ENCODE measurements around the gene XIRP1.

DNA sequence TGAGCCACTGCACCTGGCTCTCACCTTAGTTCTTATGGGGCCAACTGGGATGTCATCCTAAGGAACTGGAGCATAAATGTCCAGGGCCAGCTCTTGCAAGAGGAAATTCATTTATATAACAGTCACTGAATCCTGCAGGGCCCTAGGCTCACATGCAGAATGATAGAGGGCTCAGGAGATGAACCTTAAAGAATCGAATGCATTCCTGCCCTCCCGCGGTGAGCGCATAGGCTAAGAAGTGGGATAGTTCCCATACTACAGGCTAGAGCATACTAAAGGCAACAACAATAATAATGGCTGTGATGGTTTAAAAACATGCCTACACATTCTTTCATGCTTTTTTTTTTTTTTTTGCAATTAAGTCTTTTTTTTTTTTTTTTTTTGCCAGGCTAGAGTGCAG is 21.9 kb downstream of the XIRP1 start:
- TF ChIP-seq, protein P1, sequence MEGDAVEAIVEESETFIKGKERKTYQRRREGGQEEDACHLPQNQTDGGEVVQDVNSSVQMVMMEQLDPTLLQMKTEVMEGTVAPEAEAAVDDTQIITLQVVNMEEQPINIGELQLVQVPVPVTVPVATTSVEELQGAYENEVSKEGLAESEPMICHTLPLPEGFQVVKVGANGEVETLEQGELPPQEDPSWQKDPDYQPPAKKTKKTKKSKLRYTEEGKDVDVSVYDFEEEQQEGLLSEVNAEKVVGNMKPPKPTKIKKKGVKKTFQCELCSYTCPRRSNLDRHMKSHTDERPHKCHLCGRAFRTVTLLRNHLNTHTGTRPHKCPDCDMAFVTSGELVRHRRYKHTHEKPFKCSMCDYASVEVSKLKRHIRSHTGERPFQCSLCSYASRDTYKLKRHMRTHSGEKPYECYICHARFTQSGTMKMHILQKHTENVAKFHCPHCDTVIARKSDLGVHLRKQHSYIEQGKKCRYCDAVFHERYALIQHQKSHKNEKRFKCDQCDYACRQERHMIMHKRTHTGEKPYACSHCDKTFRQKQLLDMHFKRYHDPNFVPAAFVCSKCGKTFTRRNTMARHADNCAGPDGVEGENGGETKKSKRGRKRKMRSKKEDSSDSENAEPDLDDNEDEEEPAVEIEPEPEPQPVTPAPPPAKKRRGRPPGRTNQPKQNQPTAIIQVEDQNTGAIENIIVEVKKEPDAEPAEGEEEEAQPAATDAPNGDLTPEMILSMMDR (IDR thresholded peaks at IDR 0.05) = no peak
- no peak for TF ChIP-seq REST (IDR thresholded peaks at IDR 0.05; ENCODE audit: insufficient read depth in 1 of 2, low read depth in 2 of 2, low read length in 1 of 2)

All from Panc1 (cell line).